GM18861 (cell line): ENCODE measurements around the gene SLC39A2.
"Not testable (repeated sequence)": the region's sequence is repeated elsewhere in the genome, so short reads cannot be mapped to it uniquely, and the experiment has no call there.

Source experiments
- ATAC-seq: cut with Tn5 transposase; IDR thresholded peaks from one replicate; pipeline ENCODE4 v1.9.1; 2021; ENCODE audit not compliant: unreplicated experiment

Gene SLC39A2

DNA sequence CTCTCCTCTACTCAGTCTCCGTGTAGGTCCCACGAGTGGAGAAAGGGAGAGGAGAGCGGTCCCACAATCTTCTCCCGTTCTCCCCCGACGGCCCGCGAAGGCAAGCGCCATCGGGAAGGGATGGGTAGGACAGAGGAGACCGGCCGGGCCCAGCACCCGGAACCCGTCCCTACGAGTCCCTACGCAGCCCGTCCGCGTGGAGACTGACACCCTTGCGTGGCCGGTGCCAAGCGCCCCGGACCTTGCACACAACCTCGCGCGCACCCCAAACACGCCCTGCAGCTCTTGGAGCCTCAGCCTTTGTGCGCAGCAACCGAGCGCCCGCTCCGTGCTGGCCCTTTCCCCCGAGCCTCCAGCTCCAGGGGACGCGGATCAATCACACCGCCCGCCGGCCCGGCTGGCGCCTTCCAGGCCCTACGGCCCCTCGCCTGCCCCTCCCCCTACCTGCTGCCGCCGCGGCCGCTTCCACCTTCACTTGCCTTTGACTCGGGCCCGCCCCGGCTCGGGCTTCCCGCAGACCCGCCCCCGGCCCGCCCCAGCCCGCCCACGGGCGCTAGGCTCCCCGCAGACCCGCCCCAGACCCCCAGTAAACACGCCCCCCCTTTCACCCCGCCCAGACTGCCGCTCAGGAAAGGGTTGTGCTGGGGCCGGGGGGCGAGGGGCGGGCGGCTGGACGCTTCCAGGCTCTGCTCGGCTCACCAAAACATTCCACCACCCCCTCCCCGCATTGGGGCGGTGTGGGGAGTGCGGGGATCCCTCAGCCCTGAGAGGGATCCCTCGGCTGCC, 25.7 kb downstream of the SLC39A2 start, which contains the start of gene NDRG2:
TSS of gene NDRG2 (minus strand) at position 477 of the 786 bp plus-strand sequence. CDS start 1,746 bp downstream, outside the sequence.
- no peak for ATAC-seq

GRCh38 chr14:21025371-21026273, 26.5 kb downstream of the SLC39A2 start:
- no peak for ATAC-seq

DNA sequence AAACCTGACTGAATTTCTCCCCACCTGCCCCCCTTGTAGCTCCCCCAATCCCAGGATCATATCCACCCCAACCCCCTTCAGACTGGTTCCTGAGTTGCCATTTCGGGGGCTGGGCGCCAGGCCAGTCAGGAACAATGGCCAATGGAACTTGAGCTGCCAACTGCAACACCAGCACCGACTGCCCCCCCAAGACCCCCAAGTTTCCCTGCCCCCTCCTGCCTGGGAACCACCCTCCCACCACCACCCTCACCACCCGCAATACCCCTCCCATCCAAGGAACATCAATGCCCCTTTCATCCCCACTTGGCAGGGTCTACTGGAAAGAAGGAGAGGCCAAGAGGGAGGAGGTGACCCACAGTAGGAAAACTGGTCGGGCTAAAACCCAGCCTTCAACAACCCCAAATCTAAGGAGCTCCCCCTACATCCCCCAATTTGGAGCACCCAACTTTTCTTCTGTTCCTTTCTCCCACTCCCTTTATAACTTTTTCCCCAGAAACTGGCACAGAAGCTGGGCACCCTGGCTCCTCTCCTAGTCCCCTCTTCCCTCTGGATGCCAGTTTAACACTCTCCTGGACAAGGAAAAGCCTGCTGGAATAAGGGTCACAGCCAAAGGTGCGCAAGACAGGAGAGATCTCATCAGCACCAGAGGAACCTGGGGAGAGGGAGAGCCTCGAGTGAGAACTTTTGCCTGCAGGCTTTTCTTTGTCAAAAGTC, 27.3 kb downstream of the SLC39A2 start:
- no peak for ATAC-seq

GRCh38 chr14:21026988-21027315, 27.9 kb downstream of the SLC39A2 start:
- ATAC-seq, result no peak

DNA sequence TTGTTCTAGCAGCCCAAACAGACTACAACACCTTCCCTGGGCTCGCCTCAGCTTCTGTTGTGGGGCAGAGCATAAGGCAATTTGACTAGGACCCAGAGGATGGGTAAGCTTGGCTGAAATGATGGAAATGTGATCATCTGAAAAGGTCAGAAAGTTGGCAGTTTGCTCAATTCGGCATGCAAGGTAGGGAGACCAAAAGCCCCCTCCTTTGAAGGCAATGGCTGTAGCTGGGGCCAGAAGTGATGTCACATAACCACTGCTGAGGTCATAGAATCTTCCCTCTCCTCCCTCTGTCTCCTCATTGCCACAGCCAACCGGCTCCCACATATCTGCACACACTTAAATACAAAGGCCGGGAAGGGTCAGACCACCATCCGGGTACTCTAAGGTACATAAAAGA, 30.8 kb downstream of the SLC39A2 start, which contains the start of gene TPPP2:
TSS of gene TPPP2 (plus strand) at position 301 of the 400 bp plus-strand sequence. CDS start 365 bp downstream, outside the sequence.
- ATAC-seq, result no peak

GRCh38 chr14:21030531-21030930, 31.4 kb downstream of the SLC39A2 start:
- ATAC-seq, result no peak

DNA sequence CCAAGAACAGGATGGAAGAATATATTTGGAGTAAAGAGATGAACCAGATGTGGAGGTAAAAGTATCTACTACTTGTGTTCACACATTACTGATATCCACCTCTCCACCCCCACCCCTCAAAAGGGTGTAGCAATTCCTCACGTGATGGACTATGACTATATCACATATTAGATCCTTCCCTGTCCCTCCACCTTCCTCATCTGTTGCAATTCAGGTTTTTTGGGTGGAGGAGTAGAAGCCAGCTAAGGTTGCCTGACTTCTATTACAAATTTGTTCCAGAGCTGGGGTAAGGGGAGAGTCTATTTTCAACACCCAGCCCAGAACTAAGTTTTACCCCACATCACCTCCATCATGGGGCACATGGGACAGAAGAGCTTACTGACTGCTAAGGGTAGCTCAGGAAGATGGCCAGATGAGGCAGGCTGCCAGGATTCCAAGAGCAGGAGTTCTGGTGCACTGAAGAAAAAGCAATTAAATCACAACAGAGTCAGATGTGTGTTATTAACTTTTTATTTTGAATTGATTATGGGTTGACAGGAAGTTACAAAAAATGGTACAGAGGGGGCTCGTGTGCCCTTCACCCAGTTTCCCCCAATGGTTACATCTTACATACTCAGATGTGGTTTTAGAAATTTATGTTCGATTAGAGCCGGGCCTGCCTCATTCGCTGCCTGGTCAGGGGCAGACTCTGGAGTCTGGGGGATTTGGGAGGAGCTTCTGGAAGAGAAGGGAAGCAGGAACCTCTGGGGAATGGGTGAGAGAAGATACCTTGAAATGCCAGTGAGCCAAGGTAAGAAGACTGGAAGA, 33.4 kb downstream of the SLC39A2 start:
- ATAC-seq, result no peak

DNA sequence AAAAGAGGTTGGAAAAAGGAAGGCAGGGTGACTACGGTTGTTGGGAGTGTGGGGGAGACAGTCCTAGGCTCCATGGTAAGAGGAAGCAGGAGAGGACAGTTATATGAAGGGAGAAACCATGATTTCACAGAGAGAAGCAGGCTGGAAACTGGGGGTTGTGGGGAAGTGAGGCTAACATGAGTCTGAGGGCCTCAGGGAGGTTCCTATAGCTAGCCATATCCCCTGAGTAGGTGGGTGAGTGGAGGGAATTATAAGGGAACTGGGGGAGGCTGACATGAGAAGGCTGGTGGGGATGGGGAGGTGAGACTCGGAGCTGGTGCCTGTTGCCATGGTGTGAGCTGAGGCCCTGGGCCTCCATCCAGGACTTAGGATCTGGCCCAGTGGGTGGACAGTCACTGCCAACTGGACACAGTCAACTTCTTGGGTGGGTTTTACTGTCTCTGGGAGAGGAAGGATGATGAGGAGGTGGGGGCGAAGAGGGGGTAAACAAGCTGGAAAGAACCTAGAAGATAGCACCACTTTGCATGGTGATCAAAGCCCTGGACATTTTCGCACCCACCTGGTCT, 34.1 kb downstream of the SLC39A2 start:
- ATAC-seq, result no peak

GRCh38 chr14:21034707-21035106, 35.6 kb downstream of the SLC39A2 start, which contains the start of gene RNASE13:
TSS of gene RNASE13 (minus strand) at chr14:21034807. CDS start at chr14:21034288, 519 bp downstream.
- no peak for ATAC-seq

DNA sequence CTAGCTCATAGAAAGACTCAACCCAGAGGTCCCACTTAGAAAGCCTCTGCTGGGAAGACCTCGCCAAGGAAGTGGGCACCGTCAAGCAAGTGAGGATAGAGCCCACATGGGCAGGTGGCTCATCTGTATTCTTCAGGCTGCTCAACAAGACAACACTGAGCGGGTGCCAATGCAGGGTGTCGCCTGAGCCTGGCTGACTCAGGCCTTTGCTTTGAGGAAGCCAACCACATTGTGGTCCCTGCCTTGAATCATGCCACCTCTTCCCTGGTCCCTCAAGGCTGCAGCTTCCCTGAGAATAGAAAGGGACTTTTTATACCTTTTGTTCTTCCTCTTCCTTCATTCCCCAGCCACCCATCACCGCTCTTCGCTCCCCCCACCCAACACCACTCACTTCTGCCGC, 37.7 kb downstream of the SLC39A2 start:
- ATAC-seq, result no peak

DNA sequence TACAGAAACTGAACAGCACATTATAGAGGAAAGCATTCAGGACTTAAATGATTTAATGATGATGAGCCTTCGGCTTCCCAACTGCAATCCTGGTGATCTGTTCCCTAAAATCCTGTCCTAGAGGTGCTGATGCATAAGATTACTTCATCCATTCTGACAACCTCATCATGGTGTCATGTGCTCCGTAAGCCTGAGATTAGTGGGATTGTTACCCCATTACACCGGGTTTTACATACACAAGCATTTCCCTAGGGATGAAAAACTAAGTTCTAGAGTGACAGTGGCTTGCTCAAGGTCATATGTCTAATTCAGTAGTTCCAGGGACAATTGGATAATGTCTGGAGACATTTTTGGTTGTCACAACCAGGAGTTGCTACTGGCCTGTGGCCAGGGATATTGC, 38.1 kb downstream of the SLC39A2 start:
- no peak for ATAC-seq

GRCh38 chr14:21038441-21039422, 39.6 kb downstream of the SLC39A2 start:
- no peak for ATAC-seq

DNA sequence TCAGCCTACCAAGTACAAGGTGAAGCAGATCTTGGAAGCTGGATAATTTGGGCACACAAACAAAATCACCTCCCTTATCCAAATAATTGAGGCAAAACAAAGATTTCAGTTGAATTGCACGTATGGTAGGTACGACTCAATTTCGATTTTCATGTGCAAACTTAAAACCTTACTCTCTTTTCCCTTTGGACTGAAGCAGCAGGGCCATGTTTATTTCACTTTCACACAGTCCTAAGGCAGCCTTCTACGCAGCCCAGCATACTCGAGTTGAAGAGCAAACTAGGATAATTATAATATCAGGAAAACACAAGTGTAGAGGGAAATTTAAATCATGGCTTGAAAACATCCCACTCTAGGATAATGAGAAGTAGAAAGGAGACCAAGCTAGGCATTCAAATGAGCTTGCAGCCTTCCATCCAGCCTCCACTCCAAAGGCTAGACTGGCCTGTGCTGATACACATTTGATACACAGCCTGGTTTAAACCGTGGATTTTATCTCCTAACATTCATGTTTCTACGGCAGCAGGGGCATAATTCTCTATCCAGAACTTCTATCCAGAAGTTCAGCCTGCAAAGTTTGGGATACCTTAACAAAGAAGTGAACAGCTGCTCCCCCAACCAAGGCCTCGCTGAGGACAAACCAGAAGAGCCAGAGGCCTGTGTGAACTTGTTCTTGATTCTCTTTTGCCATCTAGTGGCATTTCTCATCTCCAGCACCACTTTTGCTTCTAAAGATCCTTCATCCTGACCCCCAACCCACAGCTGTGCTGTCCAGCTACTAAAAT, 40.7 kb downstream of the SLC39A2 start:
- no peak for ATAC-seq

- ATAC-seq, result no peak
Measured at GRCh38 chr14:21040370-21040925, 41.4 kb downstream of the SLC39A2 start.

DNA sequence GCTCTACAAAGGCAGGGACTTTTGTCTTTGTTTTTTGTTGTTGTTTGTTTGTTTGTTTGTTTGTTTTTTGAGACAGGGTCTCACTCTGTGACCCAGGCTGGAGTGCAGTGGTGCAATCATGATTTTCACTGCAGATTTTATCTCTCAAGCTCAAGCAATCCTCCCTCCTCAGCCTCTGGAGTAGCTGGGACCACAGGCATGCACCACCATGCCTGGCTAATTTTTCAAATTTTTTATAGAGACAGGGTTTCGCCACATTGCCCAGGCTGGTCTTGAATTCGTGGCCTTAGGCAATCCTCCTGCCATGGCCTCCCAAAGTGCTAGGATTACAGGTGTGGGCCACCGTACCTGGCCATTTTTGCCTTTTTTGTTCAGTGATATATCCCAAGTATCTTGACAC, 41.8 kb downstream of the SLC39A2 start:
- not testable (repeated sequence) for ATAC-seq

GRCh38 chr14:21041676-21042433, 42.8 kb downstream of the SLC39A2 start, which contains the start of gene RNASE7:
TSS of gene RNASE7 (plus strand) at chr14:21042362. CDS start at chr14:21042993, 631 bp downstream.
- no peak for ATAC-seq

DNA sequence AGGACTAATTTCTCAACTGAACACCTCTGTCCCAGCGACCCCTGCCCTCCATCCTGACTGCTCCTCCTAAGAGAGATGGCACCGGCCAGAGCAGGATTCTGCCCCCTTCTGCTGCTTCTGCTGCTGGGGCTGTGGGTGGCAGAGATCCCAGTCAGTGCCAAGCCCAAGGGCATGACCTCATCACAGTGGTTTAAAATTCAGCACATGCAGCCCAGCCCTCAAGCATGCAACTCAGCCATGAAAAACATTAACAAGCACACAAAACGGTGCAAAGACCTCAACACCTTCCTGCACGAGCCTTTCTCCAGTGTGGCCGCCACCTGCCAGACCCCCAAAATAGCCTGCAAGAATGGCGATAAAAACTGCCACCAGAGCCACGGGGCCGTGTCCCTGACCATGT, 43.8 kb downstream of the SLC39A2 start:
- no peak for ATAC-seq
